DOHH2 (cell line): ENCODE data around the gene SLC25A25.

Source experiments
- H3F3A ChIP-seq: fragments of 200-600 bp; sonication (generic), shearing (Covaris generic); 2 replicates; pipeline ENCODE4 v1.6.0; 2016; ENCODE audit warnings: antibody characterized with exemption, mild to moderate bottlenecking; ENCODE audit not compliant: control insufficient read depth, insufficient read depth
- H3K27ac ChIP-seq: fragments of 200-600 bp; sonication (generic); 2 replicates; pipeline ENCODE4 v1.5.1; 2014; ENCODE audit warnings: low read depth, mild to moderate bottlenecking, low read length, moderate library complexity
- H3K27me3 ChIP-seq: fragments of 200-600 bp; sonication (generic); 2 replicates; pipeline ENCODE4 v1.6.1; 2014; ENCODE audit warnings: mild to moderate bottlenecking, low read length, mixed read lengths; ENCODE audit not compliant: control insufficient read depth
- H3K36me3 ChIP-seq: fragments of 200-600 bp; sonication (generic); 2 replicates; pipeline ENCODE4 v1.6.1; 2014; ENCODE audit warnings: mild to moderate bottlenecking, low read length, moderate library complexity, mixed read lengths; ENCODE audit not compliant: control insufficient read depth
- H3K4me1 ChIP-seq: fragments of 200-600 bp; sonication (generic); 2 replicates; pipeline ENCODE4 v1.6.1; 2014; ENCODE audit warnings: mild to moderate bottlenecking, low read length, mixed read lengths; ENCODE audit not compliant: control insufficient read depth
- H3K4me2 ChIP-seq: fragments of 200-600 bp; sonication (generic); 2 replicates; pipeline ENCODE4 v1.6.0; 2014; ENCODE audit warnings: mild to moderate bottlenecking, low read length, moderate library complexity
- H3K4me3 ChIP-seq: fragments of 200-600 bp; sonication (generic); 2 replicates; pipeline ENCODE4 v1.5.1; 2014; ENCODE audit warnings: mild to moderate bottlenecking, low read length, mixed read lengths
- H3K79me2 ChIP-seq: fragments of 200-600 bp; sonication (generic); 2 replicates; pipeline ENCODE4 v1.6.1; 2014; ENCODE audit warnings: mild to moderate bottlenecking, low read length, mixed read lengths; ENCODE audit not compliant: control insufficient read depth
- H3K9me2 ChIP-seq: fragments of 200-600 bp; sonication (generic); replicated peaks from 2 replicates; pipeline ENCODE4 v1.6.1; 2014; ENCODE audit warnings: mild to moderate bottlenecking, low read length, mixed read lengths; ENCODE audit not compliant: control insufficient read depth
- H3K9me3 ChIP-seq: fragments of 200-600 bp; sonication (generic); 2 replicates; pipeline ENCODE4 v1.6.1; 2014; ENCODE audit warnings: antibody characterized with exemption, low read length, mixed read lengths; ENCODE audit not compliant: control insufficient read depth, insufficient read depth
- H4K20me1 ChIP-seq: fragments of 200-600 bp; sonication (generic); 2 replicates; pipeline ENCODE4 v1.6.0; 2014; ENCODE audit warnings: low read depth, mild to moderate bottlenecking, antibody characterized with exemption, low read length, moderate library complexity; ENCODE audit not compliant: control insufficient read depth, insufficient read depth
- EZH2phosphoT487 ChIP-seq: fragments of 200-600 bp; sonication (generic); IDR thresholded peaks from 2 replicates; pipeline ENCODE4 v1.6.1; 2017; ENCODE audit warnings: borderline replicate concordance, mild to moderate bottlenecking, antibody characterized with exemption, low read length, moderate library complexity, mixed read lengths
- TF ChIP-seq, protein P1 (sequence below): fragments of 200-600 bp; sonication (generic); IDR thresholded peaks from one replicate; pipeline ENCODE4 v1.5.1; 2014; ENCODE audit warnings: antibody characterized with exemption, mild to moderate bottlenecking, low read depth, low read length; ENCODE audit not compliant: poor library complexity, severe bottlenecking

The SLC25A25 gene

DNA sequence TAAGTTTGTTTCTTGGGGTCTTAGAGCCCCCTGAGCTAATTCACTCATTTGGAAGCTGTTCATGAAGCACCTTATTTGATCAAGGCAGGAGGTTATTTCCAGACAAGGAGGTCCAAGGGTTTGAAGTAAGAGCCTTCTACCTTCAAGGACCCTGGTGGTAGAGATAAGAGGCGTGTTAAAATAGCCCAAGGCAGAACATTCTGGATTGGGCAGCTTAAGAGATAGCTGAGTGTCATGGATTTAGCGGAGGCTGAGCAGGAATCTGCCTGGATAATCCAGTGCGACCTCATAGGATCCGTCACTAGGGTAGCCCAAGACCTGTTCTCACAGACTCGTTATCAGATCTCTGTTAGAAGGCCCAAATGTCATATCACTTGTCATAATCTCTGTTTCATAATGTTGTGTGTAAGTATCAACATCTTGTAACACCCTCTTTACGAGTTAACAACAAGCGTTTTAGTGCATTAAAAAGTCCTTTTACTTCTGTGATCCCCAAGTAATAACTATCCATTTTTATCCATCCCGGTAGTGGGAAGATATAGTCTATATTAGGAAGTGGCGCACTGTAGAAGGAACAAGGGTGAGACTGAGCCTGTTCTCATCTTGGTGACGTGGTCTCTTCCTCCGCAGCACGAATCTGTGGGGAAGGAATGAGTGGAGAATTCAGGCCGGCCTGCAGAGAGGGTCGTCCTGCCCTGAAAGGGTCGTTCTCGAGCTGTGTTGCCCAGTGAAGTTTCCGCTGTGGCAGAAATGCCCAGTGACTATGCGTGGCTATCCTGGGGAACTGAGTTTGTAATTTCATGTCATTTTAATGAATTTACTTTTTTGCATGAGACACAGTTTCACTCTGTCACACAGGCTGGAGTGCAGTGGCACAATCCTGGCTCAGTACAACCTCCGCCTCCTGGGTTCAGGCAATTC is 28.8 kb downstream of the SLC25A25 start:
- H3K27me3 ChIP-seq, result no peaks in the 10 kb centered on the region
- H4K20me1 ChIP-seq, result peaks cover 12% of the 10 kb centered on the region; the same call in 1 of the 2 replicates
- H3K4me1 ChIP-seq, result peaks cover 30% of the 10 kb centered on the region
- no peaks in the 10 kb centered on the region for H3K9me3 ChIP-seq
- peaks cover 49% of the 10 kb centered on the region for H3K79me2 ChIP-seq
- H3F3A ChIP-seq, result peaks cover 8% of the 10 kb centered on the region
- no peak overlapping the region for H3K27ac ChIP-seq
- TF ChIP-seq, protein P1, sequence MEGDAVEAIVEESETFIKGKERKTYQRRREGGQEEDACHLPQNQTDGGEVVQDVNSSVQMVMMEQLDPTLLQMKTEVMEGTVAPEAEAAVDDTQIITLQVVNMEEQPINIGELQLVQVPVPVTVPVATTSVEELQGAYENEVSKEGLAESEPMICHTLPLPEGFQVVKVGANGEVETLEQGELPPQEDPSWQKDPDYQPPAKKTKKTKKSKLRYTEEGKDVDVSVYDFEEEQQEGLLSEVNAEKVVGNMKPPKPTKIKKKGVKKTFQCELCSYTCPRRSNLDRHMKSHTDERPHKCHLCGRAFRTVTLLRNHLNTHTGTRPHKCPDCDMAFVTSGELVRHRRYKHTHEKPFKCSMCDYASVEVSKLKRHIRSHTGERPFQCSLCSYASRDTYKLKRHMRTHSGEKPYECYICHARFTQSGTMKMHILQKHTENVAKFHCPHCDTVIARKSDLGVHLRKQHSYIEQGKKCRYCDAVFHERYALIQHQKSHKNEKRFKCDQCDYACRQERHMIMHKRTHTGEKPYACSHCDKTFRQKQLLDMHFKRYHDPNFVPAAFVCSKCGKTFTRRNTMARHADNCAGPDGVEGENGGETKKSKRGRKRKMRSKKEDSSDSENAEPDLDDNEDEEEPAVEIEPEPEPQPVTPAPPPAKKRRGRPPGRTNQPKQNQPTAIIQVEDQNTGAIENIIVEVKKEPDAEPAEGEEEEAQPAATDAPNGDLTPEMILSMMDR, result no peak
- no peak for TF ChIP-seq EZH2phosphoT487
- H3K9me2 ChIP-seq, result no peaks in the 10 kb centered on the region
- no peak overlapping the region for H3K4me2 ChIP-seq
- no peak overlapping the region for H3K4me3 ChIP-seq
- peaks cover 19% of the 10 kb centered on the region for H3K36me3 ChIP-seq

DNA sequence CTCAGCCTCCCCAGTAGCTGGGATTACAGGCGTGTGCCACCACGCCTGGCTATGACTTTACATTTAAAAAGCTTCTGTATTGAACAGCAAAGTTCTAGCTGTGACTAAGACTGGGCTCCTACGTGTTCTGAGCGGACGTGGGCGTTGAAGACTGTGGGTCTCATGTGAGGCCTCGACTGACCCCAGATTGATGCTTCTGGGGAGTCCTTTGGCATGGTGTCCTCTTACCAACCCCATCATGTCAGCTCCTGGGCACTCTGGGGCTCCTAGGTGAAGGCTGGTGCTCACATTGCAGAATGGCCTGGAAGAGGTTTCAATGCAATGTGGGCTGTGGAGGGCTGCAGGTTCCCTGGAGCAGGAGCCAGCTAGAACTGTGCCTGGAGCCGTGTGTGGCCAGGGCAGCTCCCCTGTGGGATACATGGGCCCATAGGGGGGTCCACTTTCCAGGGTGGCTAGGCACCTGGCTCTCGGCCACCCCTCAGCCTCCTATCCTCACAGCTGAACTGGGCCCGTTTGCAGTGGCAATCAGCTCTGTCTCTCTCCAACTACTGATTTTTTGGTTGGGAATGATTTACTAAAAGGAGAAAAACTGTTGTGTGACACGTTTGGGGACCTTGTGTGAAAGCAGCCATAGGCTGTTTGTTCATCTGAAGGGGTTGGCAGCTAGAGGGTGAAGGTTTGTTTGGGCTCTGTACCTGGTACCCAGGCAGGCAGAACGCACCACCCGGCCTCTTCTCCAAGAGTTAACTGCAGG is 29.7 kb downstream of the SLC25A25 start:
- Histone ChIP-seq H3K27me3 (no peaks in the 10 kb centered on the region), H3K36me3 (peaks cover 25% of the 10 kb centered on the region), H3F3A (peaks cover 8% of the 10 kb centered on the region), H3K4me3 (no peak overlapping the region), H4K20me1 (peaks cover 12% of the 10 kb centered on the region; the same call in 1 of the 2 replicates), H3K27ac (no peak overlapping the region), H3K9me2 (no peaks in the 10 kb centered on the region), H3K4me1 (peaks cover 22% of the 10 kb centered on the region), H3K9me3 (no peaks in the 10 kb centered on the region), H3K4me2 (no peak overlapping the region), H3K79me2 (peaks cover 44% of the 10 kb centered on the region)
- TF ChIP-seq EZH2phosphoT487, result no peak
- TF ChIP-seq, protein P1, result no peak

DNA sequence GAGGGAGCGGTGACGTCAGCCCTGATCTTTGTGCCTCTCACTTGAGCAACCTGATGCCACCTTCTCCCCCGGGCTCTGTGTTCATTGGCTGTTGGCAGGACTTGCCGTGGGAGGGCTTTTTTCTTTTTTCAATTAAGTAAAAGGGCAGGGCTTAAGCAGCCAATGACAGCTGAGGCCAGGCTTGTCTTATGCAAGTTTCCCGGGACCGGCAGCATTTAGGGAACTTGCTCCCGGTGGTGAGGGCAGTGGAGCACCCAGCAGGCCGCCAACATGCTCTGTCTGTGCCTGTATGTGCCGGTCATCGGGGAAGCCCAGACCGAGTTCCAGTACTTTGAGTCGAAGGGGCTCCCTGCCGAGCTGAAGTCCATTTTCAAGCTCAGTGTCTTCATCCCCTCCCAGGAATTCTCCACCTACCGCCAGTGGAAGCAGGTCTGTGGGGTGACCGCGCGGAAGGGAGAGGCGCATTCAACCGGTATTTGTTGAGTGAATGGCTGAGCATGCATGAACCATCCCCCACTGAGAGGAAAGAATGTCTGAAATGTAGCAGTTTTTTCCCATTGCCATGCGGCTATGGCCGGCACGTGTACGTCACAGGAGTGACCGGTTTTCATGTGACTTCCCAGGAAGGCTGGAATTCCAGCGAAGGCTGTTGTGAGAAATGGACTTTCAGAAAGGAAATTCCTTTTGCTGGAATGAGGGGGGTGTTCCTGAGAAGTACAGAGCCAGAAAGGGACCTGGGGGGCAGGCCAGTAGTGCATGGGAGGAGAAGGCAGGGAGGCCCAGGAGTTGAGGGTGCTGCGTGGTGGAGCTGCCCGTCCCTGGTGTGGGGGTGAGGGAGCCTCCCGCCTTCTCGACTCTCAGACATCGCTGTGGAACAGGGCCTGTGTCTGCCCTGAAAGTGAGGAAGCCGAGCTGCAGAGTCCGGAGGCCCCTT is 30.5 kb downstream of the SLC25A25 start:
- TF ChIP-seq, protein P1, result no peak
- TF ChIP-seq EZH2phosphoT487, result no peak
- Histone ChIP-seq H3K4me2 (no peak overlapping the region), H3K36me3 (peaks cover 31% of the 10 kb centered on the region)

More for the DNA sequence above, 30.5 kb downstream of the SLC25A25 start:
- Histone ChIP-seq H3K27me3 (no peaks in the 10 kb centered on the region), H3K79me2 (peaks cover 38% of the 10 kb centered on the region), H3K4me3 (no peak overlapping the region), H4K20me1 (peaks cover 9% of the 10 kb centered on the region; the same call in 1 of the 2 replicates), H3K9me3 (no peaks in the 10 kb centered on the region), H3K27ac (no peak overlapping the region), H3K4me1 (peaks cover 14% of the 10 kb centered on the region), H3F3A (peaks cover 4% of the 10 kb centered on the region), H3K9me2 (no peaks in the 10 kb centered on the region)
